Measurements from ENCODE around the gene UTS2. TPM values are rescaled to one million over a fixed set of nuclear protein-coding genes. Genes with fewer than 3 reads are reported as not detected.

UTS2 gene
- total RNA-seq, 1 donor: 1.4 TPM

- Histone ChIP-seq H3K27me3 (ENCODE audit: insufficient read depth, low read length) (no peaks in the 10 kb centered on the region), H3K4me1 (ENCODE audit: insufficient read depth, low read length) (no peaks in the 10 kb centered on the region), H3K4me3 (ENCODE audit: low read length) (no peak overlapping the region)
These were observed 21.2 kb upstream of the UTS2 start for GRCh38 chr1:7873801-7874795.

GRCh38 chr1:7871136-7871535 lies 18.3 kb upstream of the UTS2 start:
- Histone ChIP-seq H3K4me1 (ENCODE audit: insufficient read depth, low read length) (no peaks in the 10 kb centered on the region), H3K27me3 (ENCODE audit: insufficient read depth, low read length) (no peaks in the 10 kb centered on the region), H3K4me3 (ENCODE audit: low read length) (no peak overlapping the region), H3K9me3 (ENCODE audit: low read depth, low read length) (no peaks in the 10 kb centered on the region)

More at GRCh38 chr1:7873801-7874795, 21.2 kb upstream of the UTS2 start:
- no peaks in the 10 kb centered on the region for H3K9me3 ChIP-seq (ENCODE audit: low read depth, low read length)

GRCh38 chr1:7869136-7869920 lies 16.5 kb upstream of the UTS2 start:
- Histone ChIP-seq H3K4me1 (ENCODE audit: insufficient read depth, low read length) (no peaks in the 10 kb centered on the region), H3K4me3 (ENCODE audit: low read length) (no peak overlapping the region), H3K27me3 (ENCODE audit: insufficient read depth, low read length) (no peaks in the 10 kb centered on the region), H3K9me3 (ENCODE audit: low read depth, low read length) (no peaks in the 10 kb centered on the region)

- H3K27me3 ChIP-seq (ENCODE audit: insufficient read depth, low read length): no peaks in the 10 kb centered on the region
These were observed 15.4 kb upstream of the UTS2 start for GRCh38 chr1:7868070-7868780.

GRCh38 chr1:7865978-7866377 lies 13.1 kb upstream of the UTS2 start:
- Histone ChIP-seq H3K9me3 (ENCODE audit: low read depth, low read length) (no peaks in the 10 kb centered on the region), H3K27me3 (ENCODE audit: insufficient read depth, low read length) (no peaks in the 10 kb centered on the region), H3K4me1 (ENCODE audit: insufficient read depth, low read length) (no peaks in the 10 kb centered on the region), H3K4me3 (ENCODE audit: low read length) (no peak overlapping the region)

More at GRCh38 chr1:7868070-7868780, 15.4 kb upstream of the UTS2 start:
- Histone ChIP-seq H3K4me1 (ENCODE audit: insufficient read depth, low read length) (no peaks in the 10 kb centered on the region), H3K4me3 (ENCODE audit: low read length) (no peak overlapping the region), H3K9me3 (ENCODE audit: low read depth, low read length) (no peaks in the 10 kb centered on the region)

- Histone ChIP-seq H3K9me3 (ENCODE audit: low read depth, low read length) (no peaks in the 10 kb centered on the region), H3K4me1 (ENCODE audit: insufficient read depth, low read length) (no peaks in the 10 kb centered on the region), H3K4me3 (ENCODE audit: low read length) (no peak overlapping the region), H3K27me3 (ENCODE audit: insufficient read depth, low read length) (no peaks in the 10 kb centered on the region)
These were observed 11.0 kb upstream of the UTS2 start for GRCh38 chr1:7863756-7864328.

GRCh38 chr1:7862211-7863060 lies 9.6 kb upstream of the UTS2 start:
- Histone ChIP-seq H3K4me3 (ENCODE audit: low read length) (no peak overlapping the region), H3K4me1 (ENCODE audit: insufficient read depth, low read length) (no peaks in the 10 kb centered on the region), H3K27me3 (ENCODE audit: insufficient read depth, low read length) (no peaks in the 10 kb centered on the region), H3K9me3 (ENCODE audit: low read depth, low read length) (no peaks in the 10 kb centered on the region)

GRCh38 chr1:7861452-7861851 lies 8.6 kb upstream of the UTS2 start:
- Histone ChIP-seq H3K9me3 (ENCODE audit: low read depth, low read length) (no peaks in the 10 kb centered on the region), H3K4me1 (ENCODE audit: insufficient read depth, low read length) (no peaks in the 10 kb centered on the region), H3K27me3 (ENCODE audit: insufficient read depth, low read length) (no peaks in the 10 kb centered on the region), H3K4me3 (ENCODE audit: low read length) (no peak overlapping the region)

GRCh38 chr1:7860130-7860529 lies 7.3 kb upstream of the UTS2 start:
- Histone ChIP-seq H3K4me3 (ENCODE audit: low read length) (no peak overlapping the region), H3K27me3 (ENCODE audit: insufficient read depth, low read length) (no peaks in the 10 kb centered on the region), H3K4me1 (ENCODE audit: insufficient read depth, low read length) (no peaks in the 10 kb centered on the region), H3K9me3 (ENCODE audit: low read depth, low read length) (no peaks in the 10 kb centered on the region)

- no peaks in the 10 kb centered on the region for H3K9me3 ChIP-seq (ENCODE audit: low read depth, low read length)
- H3K4me1 ChIP-seq (ENCODE audit: insufficient read depth, low read length): no peaks in the 10 kb centered on the region
- no peak overlapping the region for H3K4me3 ChIP-seq (ENCODE audit: low read length)
- no peaks in the 10 kb centered on the region for H3K27me3 ChIP-seq (ENCODE audit: insufficient read depth, low read length)
These were observed 6.5 kb upstream of the UTS2 start for GRCh38 chr1:7859406-7859805.

- H3K27me3 ChIP-seq (ENCODE audit: insufficient read depth, low read length): no peaks in the 10 kb centered on the region
- H3K4me3 ChIP-seq (ENCODE audit: low read length): no peak overlapping the region
- H3K9me3 ChIP-seq (ENCODE audit: low read depth, low read length): no peaks in the 10 kb centered on the region
- H3K4me1 ChIP-seq (ENCODE audit: insufficient read depth, low read length): no peaks in the 10 kb centered on the region
These were observed 5.1 kb upstream of the UTS2 start for GRCh38 chr1:7857985-7858384.

GRCh38 chr1:7857000-7857399 lies 4.1 kb upstream of the UTS2 start:
- H3K9me3 ChIP-seq (ENCODE audit: low read depth, low read length): no peaks in the 10 kb centered on the region
- no peaks in the 10 kb centered on the region for H3K4me1 ChIP-seq (ENCODE audit: insufficient read depth, low read length)

GRCh38 chr1:7856345-7856744 lies 3.5 kb upstream of the UTS2 start:
- no peaks in the 10 kb centered on the region for H3K4me1 ChIP-seq (ENCODE audit: insufficient read depth, low read length)
- no peaks in the 10 kb centered on the region for H3K9me3 ChIP-seq (ENCODE audit: low read depth, low read length)
- H3K27me3 ChIP-seq (ENCODE audit: insufficient read depth, low read length): no peaks in the 10 kb centered on the region
- H3K4me3 ChIP-seq (ENCODE audit: low read length): no peak overlapping the region

More at GRCh38 chr1:7857000-7857399, 4.1 kb upstream of the UTS2 start:
- H3K27me3 ChIP-seq (ENCODE audit: insufficient read depth, low read length): no peaks in the 10 kb centered on the region
- H3K4me3 ChIP-seq (ENCODE audit: low read length): no peak overlapping the region

- no peak overlapping the region for H3K4me3 ChIP-seq (ENCODE audit: low read length)
These were observed 790 bp upstream of the UTS2 start for GRCh38 chr1:7853684-7854026.

More at GRCh38 chr1:7853684-7854026, 790 bp upstream of the UTS2 start:
- no peaks in the 10 kb centered on the region for H3K4me1 ChIP-seq (ENCODE audit: insufficient read depth, low read length)
- H3K9me3 ChIP-seq (ENCODE audit: low read depth, low read length): no peaks in the 10 kb centered on the region
- no peaks in the 10 kb centered on the region for H3K27me3 ChIP-seq (ENCODE audit: insufficient read depth, low read length)

All from mononuclear cell (primary cell).